Progenitor cell of endocrine pancreas (in vitro differentiated cells): ENCODE results near the gene CCDC33. TPM values are rescaled to one million over a fixed set of nuclear protein-coding genes. Genes with fewer than 3 reads are reported as not detected.

ENCODE experiments used
- DNase-seq: peaks from one replicate; pipeline ENCODE4 v3.0.0; 2021; ENCODE audit warnings: low spot score; ENCODE audit not compliant: unreplicated experiment
- H3K27ac Mint-ChIP-seq: 2 replicates; pipeline ENCODE4 v1.8.0; 2021; ENCODE audit warnings: mild to moderate bottlenecking, moderate library complexity, mixed read lengths
- H3K27me3 Mint-ChIP-seq: 2 replicates; pipeline ENCODE4 v1.8.0; 2021; ENCODE audit warnings: mixed read lengths
- H3K36me3 Mint-ChIP-seq: 2 replicates; pipeline ENCODE4 v1.8.0; 2022; ENCODE audit warnings: mixed read lengths; ENCODE audit not compliant: insufficient read depth
- H3K4me1 Mint-ChIP-seq: 2 replicates; pipeline ENCODE4 v1.8.0; 2021; ENCODE audit warnings: low read depth, mixed read lengths
- H3K4me3 Mint-ChIP-seq: 2 replicates; pipeline ENCODE4 v1.8.0; 2021; ENCODE audit warnings: low read depth, mild to moderate bottlenecking, moderate library complexity, mixed read lengths
- H3K9me3 Mint-ChIP-seq: 2 replicates; pipeline ENCODE4 v1.8.0; 2021; ENCODE audit warnings: low read depth, mixed read lengths
- CTCF ChIP-seq: fragments of 200-600 bp; sonication (generic); IDR thresholded peaks from one replicate; pipeline ENCODE4 v1.5.0; 2021; ENCODE audit warnings: antibody characterized with exemption, mild to moderate bottlenecking; ENCODE audit not compliant: unreplicated experiment
- total RNA-seq: library from RNA; stranded (reverse); gene quantifications from 2 replicates; pipeline ENCODE4 v1.2.1, GENCODE V29; 2021

CCDC33 gene
- total RNA-seq, 1 donor from 2014 or later: 0.84 TPM

GRCh38 chr15:74261041-74261440 lies 24.9 kb downstream of the CCDC33 start:
- no peaks in the 10 kb centered on the region for H3K9me3 Mint-ChIP-seq
- peaks cover 1% of the 10 kb centered on the region for H3K4me1 Mint-ChIP-seq
- no peaks in the 10 kb centered on the region for H3K36me3 Mint-ChIP-seq
- no peak overlapping the region for H3K27ac Mint-ChIP-seq
- DNase-seq: no peak
- H3K27me3 Mint-ChIP-seq: peaks cover 56% of the 10 kb centered on the region
- no peak for TF ChIP-seq CTCF
- H3K4me3 Mint-ChIP-seq: no peak overlapping the region

- DNase-seq: no peak
- no peak for TF ChIP-seq CTCF
- no peak overlapping the region for H3K4me3 Mint-ChIP-seq
- no peaks in the 10 kb centered on the region for H3K9me3 Mint-ChIP-seq
- H3K36me3 Mint-ChIP-seq: no peaks in the 10 kb centered on the region
- H3K27ac Mint-ChIP-seq: no peak overlapping the region
- H3K4me1 Mint-ChIP-seq: peaks cover 1% of the 10 kb centered on the region
- H3K27me3 Mint-ChIP-seq: peaks cover 54% of the 10 kb centered on the region
Measured at GRCh38 chr15:74261685-74262084, 25.6 kb downstream of the CCDC33 start.

GRCh38 chr15:74262151-74262550 lies 26.0 kb downstream of the CCDC33 start:
- Mint-ChIP-seq H3K27ac (no peak overlapping the region), H3K36me3 (no peaks in the 10 kb centered on the region), H3K9me3 (no peaks in the 10 kb centered on the region), H3K4me3 (no peak overlapping the region), H3K4me1 (peaks cover 1% of the 10 kb centered on the region), H3K27me3 (peaks cover 56% of the 10 kb centered on the region)
- DNase-seq: no peak
- TF ChIP-seq CTCF: no peak

- no peak for TF ChIP-seq CTCF
- Mint-ChIP-seq H3K27me3 (peaks cover 53% of the 10 kb centered on the region), H3K27ac (no peak overlapping the region), H3K4me1 (peaks cover 1% of the 10 kb centered on the region), H3K9me3 (no peaks in the 10 kb centered on the region), H3K4me3 (no peak overlapping the region), H3K36me3 (no peaks in the 10 kb centered on the region)
- DNase-seq: no peak
Measured at GRCh38 chr15:74262625-74263024, 26.5 kb downstream of the CCDC33 start.

GRCh38 chr15:74263466-74263865 lies 27.3 kb downstream of the CCDC33 start:
- Mint-ChIP-seq H3K27ac (no peak overlapping the region), H3K9me3 (no peaks in the 10 kb centered on the region), H3K27me3 (peaks cover 56% of the 10 kb centered on the region), H3K4me3 (no peak overlapping the region), H3K36me3 (no peaks in the 10 kb centered on the region), H3K4me1 (peaks cover 1% of the 10 kb centered on the region)
- no peak for TF ChIP-seq CTCF
- DNase-seq: no peak
